GM19043 (cell line): ENCODE measurements around the gene KCNC2.
"Not testable (repeated sequence)": the region's sequence is repeated elsewhere in the genome, so short reads cannot be mapped to it uniquely, and the experiment has no call there.

ENCODE experiments used
- ATAC-seq: cut with Tn5 transposase; IDR thresholded peaks from one replicate; pipeline ENCODE4 v1.9.1; 2021; ENCODE audit warnings: low read depth; ENCODE audit not compliant: unreplicated experiment

KCNC2 gene

GRCh38 chr12:75209812-75210138 lies at the start of gene KCNC2:
Gene KCNC2 (minus strand): TSS chr12:75209839.
- no peak for ATAC-seq

- no peak for ATAC-seq
These were observed 49.5 kb upstream of the KCNC2 start for GRCh38 chr12:75259143-75259542.

GRCh38 chr12:75257510-75257909 lies 47.9 kb upstream of the KCNC2 start:
- ATAC-seq: no peak

- no peak for ATAC-seq
These were observed 35.5 kb upstream of the KCNC2 start for GRCh38 chr12:75245108-75245507.

- ATAC-seq: peak; percentile 79
These were observed 30.3 kb upstream of the KCNC2 start for GRCh38 chr12:75239987-75240386.

GRCh38 chr12:75236206-75236605 lies 26.6 kb upstream of the KCNC2 start:
- ATAC-seq: no peak

GRCh38 chr12:75227132-75227531 lies 17.5 kb upstream of the KCNC2 start:
- no peak for ATAC-seq

GRCh38 chr12:75212072-75212471 lies 2.4 kb upstream of the KCNC2 start:
- ATAC-seq: no peak

GRCh38 chr12:75208856-75209811 lies 505 bp downstream of the KCNC2 start:
- ATAC-seq: no peak

GRCh38 chr12:75207338-75208083 lies 2.1 kb downstream of the KCNC2 start:
- ATAC-seq: no peak

GRCh38 chr12:75205558-75205957 lies 4.1 kb downstream of the KCNC2 start:
- ATAC-seq: no peak

GRCh38 chr12:75196865-75197264 lies 12.8 kb downstream of the KCNC2 start:
- ATAC-seq: no peak

- no peak for ATAC-seq
These were observed 13.2 kb downstream of the KCNC2 start for GRCh38 chr12:75196408-75196807.

GRCh38 chr12:75194250-75194649 lies 15.4 kb downstream of the KCNC2 start:
- ATAC-seq: no peak

GRCh38 chr12:75192196-75192595 lies 17.4 kb downstream of the KCNC2 start:
- no peak for ATAC-seq

GRCh38 chr12:75190846-75191245 lies 18.8 kb downstream of the KCNC2 start:
- ATAC-seq: no peak

- ATAC-seq: not testable (repeated sequence)
These were observed 23.8 kb downstream of the KCNC2 start for GRCh38 chr12:75185881-75186280.

- ATAC-seq: no peak
These were observed 25.1 kb downstream of the KCNC2 start for GRCh38 chr12:75184516-75184915.

- ATAC-seq: no peak
These were observed 25.7 kb downstream of the KCNC2 start for GRCh38 chr12:75183967-75184366.

- ATAC-seq: peak; percentile 65
These were observed 31.6 kb downstream of the KCNC2 start for GRCh38 chr12:75177997-75178396.

- ATAC-seq: no peak
These were observed 37.0 kb downstream of the KCNC2 start for GRCh38 chr12:75172611-75173010.
